HCT116 (cell line): Measurements from ENCODE around the gene MRGPRE. TPM values are rescaled to one million over a fixed set of nuclear protein-coding genes. Genes with fewer than 3 reads are reported as not detected.

Experiments
- ATAC-seq: fragments of 200-7000 bp; cut with Tn5 transposase; 2 replicates; pipeline ENCODE4 v1.9.1; 2020; ENCODE audit warnings: mild to moderate bottlenecking, moderate library complexity
- BruUV-seq: library from RNA; stranded (reverse); fragments of 400-500 nt; replicated peaks from 2 replicates; lab custom pipeline; 2021; lab: Mats Ljungman, UMichigan
- CTCF ChIA-PET: fragments of 300-600 bp; sonication (Branson Sonifier 250); formaldehyde crosslinking; loops from one replicate; lab custom pipeline; 2021; ENCODE audit warnings: antibody characterized with exemption; lab: Charles Lee
- POLR2A ChIA-PET: fragments of 300-600, 350-600 bp; sonication (Branson Sonifier 250); formaldehyde crosslinking; loops from one replicate; lab custom pipeline; 2021; ENCODE audit warnings: antibody characterized with exemption; lab: Charles Lee
- RAD21 ChIA-PET, 2 experiments: fragments of 300-600 bp; sonication (Branson Sonifier 250); formaldehyde crosslinking; loops; one replicate each; lab custom pipeline; 2023; ENCODE audit warnings: low total read pairs in 2 of 2; ENCODE audit not compliant: uncharacterized antibody in 2 of 2, unreplicated experiment in 2 of 2, low non-redundant PET in 1 of 2; lab: Charles Lee
- DNase-seq: peaks from one replicate; pipeline ENCODE4 v3.0.0-alpha.2; 2010; ENCODE audit warnings: low read depth, low spot score
- H2AFZ ChIP-seq: fragments of 200-600 bp; shearing (Covaris generic), sonication (generic); 2 replicates; pipeline ENCODE4 v1.6.1; 2017; ENCODE audit warnings: low read depth, mixed run types, mixed read lengths, antibody characterized with exemption, low read length; ENCODE audit not compliant: poor library complexity, severe bottlenecking
- H3K27ac ChIP-seq: 2 replicates; pipeline ENCODE4 v1.5.1; 2012; ENCODE audit warnings: low read depth, low read length
- H3K27me3 ChIP-seq: fragments of 200-600 bp; sonication (generic); 2 replicates; pipeline ENCODE4 v1.6.1; 2016; ENCODE audit warnings: mixed run types, low read length, mixed read lengths; ENCODE audit not compliant: insufficient read depth
- H3K36me3 ChIP-seq, 2 experiments: fragments of 200-500 bp in 1 of 2; fragments of 200-600 bp in 1 of 2; sonication (Bioruptor generic) in 1 of 2; sonication (generic) in 1 of 2; 2 replicates each; pipeline versions ENCODE4 v1.5.1 to v1.6.1; 2014 to 2016; ENCODE audit warnings: low read length in 2 of 2, inconsistent platforms in 1 of 2, mixed read lengths in 1 of 2, mixed run types in 1 of 2; ENCODE audit not compliant: insufficient read depth in 2 of 2, control insufficient read depth in 1 of 2
- H3K4me1 ChIP-seq, 2 experiments: fragments of 200-600 bp in 1 of 2; sonication (generic) in 1 of 2; 2 replicates each; pipeline versions ENCODE4 v1.5.1 to v1.6.1; 2012 to 2017; ENCODE audit warnings: low read length in 2 of 2, inconsistent platforms in 1 of 2, mild to moderate bottlenecking in 1 of 2, mixed read lengths in 1 of 2, mixed run types in 1 of 2, moderate library complexity in 1 of 2; ENCODE audit not compliant: insufficient read depth in 2 of 2, control insufficient read depth in 1 of 2
- H3K4me2 ChIP-seq: fragments of 200-600 bp; sonication (generic); 2 replicates; pipeline ENCODE4 v1.6.1; 2017; ENCODE audit warnings: mixed run types, low read length, mixed read lengths
- H3K4me3 ChIP-seq, 2 experiments: fragments of 200-600 bp in 1 of 2; sonication (generic) in 1 of 2; replicated peaks in 1 of 2; 2 replicates each; pipeline ENCODE4 v1.5.1; 2011 to 2016; ENCODE audit warnings: low read length in 2 of 2, control low read depth in 1 of 2, low read depth in 1 of 2, mild to moderate bottlenecking in 1 of 2, mixed read lengths in 1 of 2, mixed run types in 1 of 2
- H3K79me2 ChIP-seq: fragments of 200-600 bp; sonication (generic); 2 replicates; pipeline ENCODE4 v1.6.1; 2017; ENCODE audit warnings: mild to moderate bottlenecking, mixed run types, low read length, moderate library complexity, mixed read lengths; ENCODE audit not compliant: insufficient read depth
- H3K9ac ChIP-seq: fragments of 200-600 bp; sonication (generic); 2 replicates; pipeline ENCODE4 v1.6.1; 2016; ENCODE audit warnings: low read length, mixed read lengths
- H3K9me2 ChIP-seq: fragments of 200-600 bp; sonication (generic), shearing (Covaris generic); 2 replicates; pipeline ENCODE4 v1.6.1; 2017; ENCODE audit warnings: mixed run types, mild to moderate bottlenecking, moderate library complexity; ENCODE audit not compliant: insufficient read depth
- H3K9me3 ChIP-seq, 2 experiments: fragments of 200-500 bp in 1 of 2; fragments of 200-600 bp in 1 of 2; sonication (Bioruptor generic) in 1 of 2; sonication (generic) in 1 of 2; 2 replicates each; pipeline ENCODE4 v1.6.1; 2014 to 2017; ENCODE audit warnings: low read length in 2 of 2, mixed read lengths in 2 of 2, inconsistent platforms in 1 of 2, low read depth in 1 of 2, mild to moderate bottlenecking in 1 of 2, mixed run types in 1 of 2, moderate library complexity in 1 of 2; ENCODE audit not compliant: control insufficient read depth in 1 of 2, insufficient read depth in 1 of 2
- H4K20me1 ChIP-seq: fragments of 200-600 bp; sonication (generic), shearing (Covaris generic); 2 replicates; pipeline ENCODE4 v1.6.1; 2017; ENCODE audit warnings: mixed run types, mild to moderate bottlenecking, moderate library complexity; ENCODE audit not compliant: insufficient read depth
- ATF3 ChIP-seq: IDR thresholded peaks from 2 replicates; pipeline ENCODE4 v1.6.1; 2012
- CBX3 ChIP-seq: IDR thresholded peaks from 2 replicates; pipeline ENCODE4 v1.6.1; 2012; ENCODE audit warnings: low read depth
- CEBPB ChIP-seq: IDR thresholded peaks from 2 replicates; pipeline ENCODE4 v1.6.1; 2012; ENCODE audit warnings: low read depth
- CTCF ChIP-seq, 3 experiments: fragments of 200-600 bp in 1 of 3; sonication (generic) in 1 of 3; IDR thresholded peaks in 2 of 3; conservative IDR thresholded peaks in 1 of 3; 2 replicates each; pipeline ENCODE4 v1.5.1; 2012 to 2017; ENCODE audit warnings: low read depth in 2 of 3, low read length in 2 of 3, antibody characterized with exemption in 1 of 3, borderline replicate concordance in 1 of 3, control low read depth in 1 of 3, mild to moderate bottlenecking in 1 of 3, mixed read lengths in 1 of 3, mixed run types in 1 of 3, moderate library complexity in 1 of 3; ENCODE audit not compliant: insufficient read depth in 1 of 3
- EGR1 ChIP-seq: IDR thresholded peaks from 2 replicates; pipeline ENCODE4 v1.6.1; 2012; ENCODE audit warnings: low read depth
- EZH2 ChIP-seq: fragments of 200-600 bp; sonication (generic); IDR thresholded peaks from 2 replicates; pipeline ENCODE4 v1.6.1; 2017; ENCODE audit warnings: antibody characterized with exemption, mixed run types
- EZH2phosphoT487 ChIP-seq: fragments of 200-600 bp; IDR thresholded peaks from 2 replicates; pipeline ENCODE4 v1.6.1; 2018; ENCODE audit warnings: antibody characterized with exemption, borderline replicate concordance
- RAD21 ChIP-seq: IDR thresholded peaks from 2 replicates; pipeline ENCODE4 v1.6.1; 2012; ENCODE audit warnings: low read depth, mild to moderate bottlenecking
- REST ChIP-seq: IDR thresholded peaks from 2 replicates; pipeline ENCODE4 v1.6.1; 2012; ENCODE audit warnings: low read depth
- SRF ChIP-seq: IDR thresholded peaks from 2 replicates; pipeline ENCODE4 v1.6.1; 2012; ENCODE audit warnings: low read depth
- TCF7L2 ChIP-seq: IDR thresholded peaks from 2 replicates; pipeline ENCODE4 v1.7.0; 2011; ENCODE audit warnings: borderline replicate concordance, inconsistent platforms; ENCODE audit not compliant: insufficient read depth, insufficient read length; ENCODE audit errors: extremely low read depth
- YY1 ChIP-seq: IDR thresholded peaks from 2 replicates; pipeline ENCODE4 v1.6.1; 2011; ENCODE audit warnings: low read length, low read depth, moderate library complexity, mild to moderate bottlenecking; ENCODE audit not compliant: insufficient replicate concordance; ENCODE audit errors: extremely low read depth
- ZFX ChIP-seq: fragments of 450-650 bp; IDR thresholded peaks from 2 replicates; pipeline ENCODE4 v1.6.1; 2017
- intact Hi-C: fragments of 100-400 bp; cut with micrococcal nuclease; formaldehyde crosslinking; loops from 2 replicates; pipeline ENCODE4 v1.10.0; 2022
- total RNA-seq: library from RNA; stranded (reverse); gene quantifications from one replicate; pipeline ENCODE4 v1.2.1, GENCODE V29; 2021; ENCODE audit not compliant: unreplicated experiment

Gene MRGPRE
- total RNA-seq, 1 experiment from 2014 or later, result not detected

GRCh38 chr11:3225826-3226750 is 6.1 kb downstream of the MRGPRE start:
- Histone ChIP-seq H2AFZ (no peak overlapping the region), H3K36me3 (no peaks in the 10 kb centered on the region), H3K4me2 (no peak overlapping the region), H3K4me1 (peaks cover 0 to under 1% of the 10 kb centered on the region in 2 experiments; a peak in 3 of 4 replicates), H4K20me1 (no peaks in the 10 kb centered on the region), H3K27me3 (no peaks in the 10 kb centered on the region)
- TF ChIP-seq ZFX, result no peak
- TF ChIP-seq EGR1, result no peak
- TF ChIP-seq, all 23 proteins: peak for 0
- H3K27ac ChIP-seq, result no peak overlapping the region
- H3K79me2 ChIP-seq, result no peaks in the 10 kb centered on the region
- intact Hi-C loops, result no loop called here
- H3K9ac ChIP-seq, result no peak overlapping the region
- no peak overlapping the region for H3K4me3 ChIP-seq
- ATAC-seq (no peak), DNase-seq (no peak)
- BruUV-seq, result no TSS peak
- RAD21 ChIA-PET, result no interaction called here
- POLR2A ChIA-PET, result no interaction called here
- CTCF ChIA-PET, result no interaction called here
- no peaks in the 10 kb centered on the region for H3K9me2 ChIP-seq
- H3K9me3 ChIP-seq, result no peaks in the 10 kb centered on the region

- Histone ChIP-seq H2AFZ (no peak overlapping the region), H3K4me2 (no peak overlapping the region), H3K9ac (no peak overlapping the region), H3K4me3 (no peak overlapping the region), H3K9me3 (no peaks in the 10 kb centered on the region), H3K4me1 (peaks cover 5 to 7% of the 10 kb centered on the region in 2 experiments), H4K20me1 (no peaks in the 10 kb centered on the region), H3K27ac (no peak overlapping the region), H3K36me3 (no peaks in the 10 kb centered on the region), H3K9me2 (no peaks in the 10 kb centered on the region), H3K79me2 (no peaks in the 10 kb centered on the region), H3K27me3 (no peaks in the 10 kb centered on the region)
- ATAC-seq (no peak), DNase-seq (no peak)
- ChIA-PET CTCF (no interaction called here), POLR2A (no interaction called here), RAD21 (no interaction called here)
- intact Hi-C loops, result no loop called here
- BruUV-seq, result no TSS peak
- no peak for TF ChIP-seq RAD21
- TF ChIP-seq CBX3, result no peak
- TF ChIP-seq SRF, result no peak
- TF ChIP-seq REST, result no peak
- no peak for TF ChIP-seq TCF7L2
- TF ChIP-seq CTCF (IDR thresholded peaks at IDR 0.05 in 2 of 3, conservative IDR thresholded peaks at IDR 0.05 in 1 of 3; ENCODE audit: borderline replicate concordance in 1 of 3, insufficient read depth in 1 of 3, low read depth in 2 of 3, low read length in 2 of 3), result no peak
- TF ChIP-seq EZH2phosphoT487, result no peak
- TF ChIP-seq EZH2, result no peak
- no peak for TF ChIP-seq YY1
- no peak for TF ChIP-seq ATF3
- no peak for TF ChIP-seq CEBPB
Observed at GRCh38 chr11:3225159-3225758, 7.0 kb downstream of the MRGPRE start.
